ENCODE data around the gene FAH.
A peak's percentile ranks its signal among the peaks of the same experiment; 100 is the strongest.
"Not testable (repeated sequence)": the region's sequence is repeated elsewhere in the genome, so short reads cannot be mapped to it uniquely, and the experiment has no call there.

Gene FAH

GRCh38 chr15:80152896-80153876, at the start of gene FAH:
FAH (plus strand) TSS chr15:80152999; CDS start chr15:80153055, 56 bp downstream.
- DNase-seq: peak; percentile 83

GRCh38 chr15:80105193-80105592, 47.6 kb upstream of the FAH start:
- DNase-seq: no peak

- no peak for DNase-seq
Observed at GRCh38 chr15:80105595-80105994, 47.2 kb upstream of the FAH start.

GRCh38 chr15:80106051-80106450, 46.7 kb upstream of the FAH start:
- no peak for DNase-seq

- DNase-seq: no peak
Observed at GRCh38 chr15:80107204-80107603, 45.6 kb upstream of the FAH start.

- DNase-seq: no peak
Observed at GRCh38 chr15:80107774-80108173, 45.0 kb upstream of the FAH start.

- DNase-seq: no peak
Observed at GRCh38 chr15:80109388-80109787, 43.4 kb upstream of the FAH start.

- no peak for DNase-seq
Observed at GRCh38 chr15:80110920-80111319, 41.9 kb upstream of the FAH start.

GRCh38 chr15:80114114-80114513, 38.7 kb upstream of the FAH start:
- no peak for DNase-seq

GRCh38 chr15:80115021-80115420, 37.8 kb upstream of the FAH start:
- DNase-seq: no peak

- peak; percentile 19 for DNase-seq
Observed at GRCh38 chr15:80118956-80119355, 33.8 kb upstream of the FAH start.

GRCh38 chr15:80120636-80121035, 32.2 kb upstream of the FAH start:
- no peak for DNase-seq

GRCh38 chr15:80121546-80121945, 31.3 kb upstream of the FAH start:
- peak; percentile 77 for DNase-seq

- no peak for DNase-seq
Observed at GRCh38 chr15:80123034-80123433, 29.8 kb upstream of the FAH start.

- DNase-seq: not testable (repeated sequence)
Observed at GRCh38 chr15:80127253-80127652, 25.5 kb upstream of the FAH start.

GRCh38 chr15:80127911-80128310, 24.9 kb upstream of the FAH start:
- DNase-seq: no peak

GRCh38 chr15:80132382-80132781, 20.4 kb upstream of the FAH start:
- DNase-seq: no peak

GRCh38 chr15:80136854-80137253, 15.9 kb upstream of the FAH start:
- no peak for DNase-seq

- DNase-seq: no peak
Observed at GRCh38 chr15:80138961-80139360, 13.8 kb upstream of the FAH start.

- no peak for DNase-seq
Observed at GRCh38 chr15:80140909-80141308, 11.9 kb upstream of the FAH start.

GRCh38 chr15:80141916-80142598, 10.7 kb upstream of the FAH start:
- no peak for DNase-seq

- no peak for DNase-seq
Observed at GRCh38 chr15:80142646-80143045, 10.2 kb upstream of the FAH start.

GRCh38 chr15:80151148-80151547, 1.7 kb upstream of the FAH start:
- DNase-seq: no peak

GRCh38 chr15:80151576-80151975, 1.2 kb upstream of the FAH start:
- no peak for DNase-seq
